Measurements from ENCODE around the gene CD34.
"Not testable (repeated sequence)": the region's sequence is repeated elsewhere in the genome, so short reads cannot be mapped to it uniquely, and the experiment has no call there.

Gene CD34

GRCh38 chr1:207933205-207933800, 22.4 kb upstream of the CD34 start:
- no peak for FAIRE-seq
- no peak for DNase-seq (ENCODE audit: low spot score)

- no peak for DNase-seq (ENCODE audit: low spot score)
- no peak for FAIRE-seq
Observed at GRCh38 chr1:207926984-207927383, 16.1 kb upstream of the CD34 start.

GRCh38 chr1:207925969-207926368, 15.0 kb upstream of the CD34 start:
- not testable (repeated sequence) for FAIRE-seq

GRCh38 chr1:207925210-207925609, 14.3 kb upstream of the CD34 start:
- FAIRE-seq = peak; percentile 9

More at GRCh38 chr1:207925969-207926368, 15.0 kb upstream of the CD34 start:
- DNase-seq (ENCODE audit: low spot score) = not testable (repeated sequence)

GRCh38 chr1:207923561-207923960, 12.6 kb upstream of the CD34 start:
- DNase-seq (ENCODE audit: low spot score) (no peak), FAIRE-seq (no peak)

More at GRCh38 chr1:207925210-207925609, 14.3 kb upstream of the CD34 start:
- no peak for DNase-seq (ENCODE audit: low spot score)

- DNase-seq (ENCODE audit: low spot score) (no peak), FAIRE-seq (no peak)
Observed at GRCh38 chr1:207923121-207923520, 12.2 kb upstream of the CD34 start.

GRCh38 chr1:207922554-207922953, 11.6 kb upstream of the CD34 start:
- no peak for DNase-seq (ENCODE audit: low spot score)
- no peak for FAIRE-seq

GRCh38 chr1:207921321-207921720, 10.4 kb upstream of the CD34 start:
- FAIRE-seq = no peak
- no peak for DNase-seq (ENCODE audit: low spot score)

- FAIRE-seq (no peak), DNase-seq (ENCODE audit: low spot score) (no peak)
Observed at GRCh38 chr1:207920444-207921021, 9.6 kb upstream of the CD34 start.

- DNase-seq (ENCODE audit: low spot score) = no peak
- no peak for FAIRE-seq
Observed at GRCh38 chr1:207919523-207920170, 8.7 kb upstream of the CD34 start.

- no peak for DNase-seq (ENCODE audit: low spot score)
- no peak for FAIRE-seq
Observed at GRCh38 chr1:207918581-207918980, 7.7 kb upstream of the CD34 start.

GRCh38 chr1:207918011-207918410, 7.1 kb upstream of the CD34 start:
- no peak for DNase-seq (ENCODE audit: low spot score)
- FAIRE-seq = no peak

- DNase-seq (ENCODE audit: low spot score) (no peak), FAIRE-seq (no peak)
Observed at GRCh38 chr1:207917080-207917479, 6.2 kb upstream of the CD34 start.

- FAIRE-seq (no peak), DNase-seq (ENCODE audit: low spot score) (no peak)
Observed at GRCh38 chr1:207913951-207914350, 3.0 kb upstream of the CD34 start.

GRCh38 chr1:207911856-207912760, 1.2 kb upstream of the CD34 start:
- DNase-seq (ENCODE audit: low spot score) = no peak
- no peak for FAIRE-seq

- DNase-seq (ENCODE audit: low spot score) (no peak), FAIRE-seq (no peak)
Observed at GRCh38 chr1:207909687-207910086, 1.2 kb downstream of the CD34 start.

GRCh38 chr1:207908107-207908734, 2.7 kb downstream of the CD34 start:
- FAIRE-seq (no peak), DNase-seq (ENCODE audit: low spot score) (no peak)

- DNase-seq (ENCODE audit: low spot score) (no peak), FAIRE-seq (no peak)
Observed at GRCh38 chr1:207904391-207904790, 6.5 kb downstream of the CD34 start.

- DNase-seq (ENCODE audit: low spot score) = no peak
- FAIRE-seq = no peak
Observed at GRCh38 chr1:207903767-207904166, 7.2 kb downstream of the CD34 start.

GRCh38 chr1:207903053-207903452, 7.9 kb downstream of the CD34 start:
- DNase-seq (ENCODE audit: low spot score) (no peak), FAIRE-seq (no peak)

GRCh38 chr1:207902566-207902965, 8.4 kb downstream of the CD34 start:
- FAIRE-seq (no peak), DNase-seq (ENCODE audit: low spot score) (no peak)
